Heart right ventricle (tissue), 16 donors: ENCODE data around the gene TENM4. TPM values are rescaled to one million over a fixed set of nuclear protein-coding genes. Genes with fewer than 3 reads are reported as not detected.

Experiments
- ATAC-seq, 8 donors: fragments of 200-7000 bp; cut with Tn5 transposase; one replicate each; pipeline ENCODE4 v1.9.1; 2020; ENCODE audit warnings: mild to moderate bottlenecking in 8 of 8, moderate library complexity in 8 of 8, moderate number of reproducible peaks in 1 of 8
- DNase-seq, 2 donors: peaks; one replicate each; pipeline ENCODE4 v3.0.0-alpha.2; 2020
- H3K27ac ChIP-seq, 10 donors: fragments of 200-600 bp; sonication (generic) in 2 of 10; one replicate each; pipeline versions ENCODE4 v1.5.0 to v1.8.0; 2020 to 2022; ENCODE audit warnings: mild to moderate bottlenecking in 3 of 10
- H3K27me3 ChIP-seq, 7 donors: fragments of 200-600 bp; one replicate each; pipeline ENCODE4 v1.8.0; 2021 to 2022; ENCODE audit warnings: mild to moderate bottlenecking in 2 of 7
- H3K36me3 ChIP-seq, 9 donors: fragments of 200-600 bp; sonication (generic) in 1 of 9; one replicate each; pipeline versions ENCODE4 v1.5.0 to v1.8.0; 2020 to 2022; ENCODE audit warnings: mild to moderate bottlenecking in 2 of 9
- H3K4me1 ChIP-seq, 9 donors: fragments of 200-600 bp; sonication (generic) in 1 of 9; one replicate each; pipeline versions ENCODE4 v1.5.0 to v1.8.0; 2020 to 2022; ENCODE audit warnings: mild to moderate bottlenecking in 4 of 9
- H3K4me3 ChIP-seq, 10 donors: fragments of 200-600 bp; sonication (generic) in 2 of 10; one replicate each; pipeline versions ENCODE4 v1.5.0 to v1.8.0; 2020 to 2022; ENCODE audit warnings: mild to moderate bottlenecking in 7 of 10, moderate library complexity in 2 of 10
- H3K9me3 ChIP-seq, 11 donors: fragments of 200-600 bp in 10 of 11; sonication (generic) in 2 of 11; one replicate each; pipeline versions ENCODE4 v1.5.0 to v1.8.0; 2013 to 2022; ENCODE audit warnings: mild to moderate bottlenecking in 2 of 11, control low read depth in 1 of 11, moderate library complexity in 1 of 11
- WGBS, 2 donors: extraction: QIAGEN DNeasy Blood & Tissue Kit; methylation state at CpG; one replicate each; pipeline ENCODE4 v1.1.7; 2013; ENCODE audit warnings: inconsistent platforms in 1 of 2; 5-methylcytosine and 5-hydroxymethylcytosine counted together
- intact Hi-C, 10 donors: fragments of 100-400 bp; cut with DNase I; formaldehyde crosslinking; loops; one replicate each; pipeline versions ENCODE4 v1.11.1 to v1.14.2; 2022
- polyA plus RNA-seq, 2 donors: library from polyadenylated mRNA; stranded (reverse); fragments of 200-250 nt; gene quantifications; one replicate each; pipeline ENCODE4 v1.2.3, GENCODE V29; 2013
- total RNA-seq, 10 donors: library from RNA; stranded (reverse); fragmentation: NEBNext Ultra II Directional in 3 of 10; extraction: Animal tissue kit (Norgen Biotek cat#: 25700) in 3 of 10; gene quantifications; one replicate each; pipeline versions ENCODE4 v1.2.1 to v1.2.4, GENCODE V29; 2021 to 2023
- TF ChIP-seq, protein P1 (sequence below), 9 donors: fragments of 200-600 bp; sonication (generic) in 2 of 9; IDR thresholded peaks; one replicate each; pipeline versions ENCODE4 v1.5.0 to v1.8.0; 2021 to 2022; ENCODE audit warnings: antibody characterized with exemption in 9 of 9, mild to moderate bottlenecking in 5 of 9, moderate library complexity in 1 of 9
- donor health status: Arrhythmogenic right ventricular cardiomyopathy.
- donor health status: ischemic (EF 13 %, LVEDD 7.1; RV severe dilation, severe dysfunction).
- donor health status: healthy with polysubstance abuse.
- donor health status: DM: no; HTN: yes; CAD: no.
- donor health status: DM: no; HTN: no; CAD: no.
- donor health status: ischemic (EF 25% LVEDD 6.9; RV normal size, moderate dysfunction).
- donor health status: ischemic (EF 25% LVEDD 5.7; RV mildly dilated, moderate dysfunction).
- donor health status: healthy.
- donor health status: DM: yes; HTN: yes; CAD: no.
- donor health status: Ischemic cardiomyopathy.
- donor health status: ischemic (EF 35%, LVEDD 5.7; RV mildly dilated, moderate dysfunction).
- donor health status: nonischemic (EF 11% LVEDD 7.7; RV severe dilation, severe dysfunction).
- donor health status: DM: yes; HTN: yes; CAD: no.
- donor health status: PGD.
- donor health status: ischemic (EF 29% LVEDD 5.4; RV normal size, mild dysfunction).
- donor health status: nonischemic (EF 23%, LVEDD 6.1; RV moderate dilation, normal function).

TENM4 gene
- total and polyA plus RNA-seq, 12 donors, result 0.10 to 3.6 (median 0.91) TPM

GRCh38 chr11:79264284-79264683, 176.5 kb downstream of the TENM4 start:
- Histone ChIP-seq H3K9me3 (no peaks in the 10 kb centered on the region), H3K4me1 (peaks cover 0 to 6% (median 0%) of the 10 kb centered on the region in 9 donors), H3K4me3 (no peak overlapping the region), H3K27me3 (no peaks in the 10 kb centered on the region), H3K27ac (no peak overlapping the region), H3K36me3 (no peaks in the 10 kb centered on the region)
- WGBS, 2 donors, result 83 to 91% methylated on average over 6 of the region's 6 CpGs
- TF ChIP-seq, protein P1, sequence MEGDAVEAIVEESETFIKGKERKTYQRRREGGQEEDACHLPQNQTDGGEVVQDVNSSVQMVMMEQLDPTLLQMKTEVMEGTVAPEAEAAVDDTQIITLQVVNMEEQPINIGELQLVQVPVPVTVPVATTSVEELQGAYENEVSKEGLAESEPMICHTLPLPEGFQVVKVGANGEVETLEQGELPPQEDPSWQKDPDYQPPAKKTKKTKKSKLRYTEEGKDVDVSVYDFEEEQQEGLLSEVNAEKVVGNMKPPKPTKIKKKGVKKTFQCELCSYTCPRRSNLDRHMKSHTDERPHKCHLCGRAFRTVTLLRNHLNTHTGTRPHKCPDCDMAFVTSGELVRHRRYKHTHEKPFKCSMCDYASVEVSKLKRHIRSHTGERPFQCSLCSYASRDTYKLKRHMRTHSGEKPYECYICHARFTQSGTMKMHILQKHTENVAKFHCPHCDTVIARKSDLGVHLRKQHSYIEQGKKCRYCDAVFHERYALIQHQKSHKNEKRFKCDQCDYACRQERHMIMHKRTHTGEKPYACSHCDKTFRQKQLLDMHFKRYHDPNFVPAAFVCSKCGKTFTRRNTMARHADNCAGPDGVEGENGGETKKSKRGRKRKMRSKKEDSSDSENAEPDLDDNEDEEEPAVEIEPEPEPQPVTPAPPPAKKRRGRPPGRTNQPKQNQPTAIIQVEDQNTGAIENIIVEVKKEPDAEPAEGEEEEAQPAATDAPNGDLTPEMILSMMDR (IDR thresholded peaks at IDR 0.05), result no peak
- intact Hi-C loops, result no loop called here
- DNase-seq (no peak), ATAC-seq (no peak)

GRCh38 chr11:79263001-79263400, 177.8 kb downstream of the TENM4 start:
- H3K36me3 ChIP-seq, result no peaks in the 10 kb centered on the region
- no peak overlapping the region for H3K4me3 ChIP-seq
- H3K27me3 ChIP-seq, result no peaks in the 10 kb centered on the region
- WGBS, 2 donors, result 53 to 58% methylated on average over 7 of the region's 7 CpGs
- peak overlapping the region in 5 of 10 donors; percentile 30 to 52 (median 46) for H3K27ac ChIP-seq
- ATAC-seq (peak; percentile 76 to 87 (median 84)), DNase-seq (peak; percentile 55 to 57)
- no peaks in the 10 kb centered on the region for H3K9me3 ChIP-seq
- intact Hi-C loops, result no loop called here
- TF ChIP-seq, protein P1 (IDR thresholded peaks at IDR 0.05), result no peak
- peaks cover 0 to 6% (median 0%) of the 10 kb centered on the region in 9 donors for H3K4me1 ChIP-seq

GRCh38 chr11:79262221-79262620, 178.6 kb downstream of the TENM4 start:
- 49 to 56% methylated on average over 4 of the region's 4 CpGs for WGBS, 2 donors
- Histone ChIP-seq H3K27me3 (no peaks in the 10 kb centered on the region), H3K36me3 (no peaks in the 10 kb centered on the region), H3K27ac (peak overlapping the region in 7 of 10 donors; percentile 21 to 58 (median 46)), H3K4me3 (no peak overlapping the region), H3K4me1 (peaks cover 0 to 6% (median 0%) of the 10 kb centered on the region in 9 donors), H3K9me3 (no peaks in the 10 kb centered on the region)
- intact Hi-C loops, result no loop called here
- peak in 7 of 8 donors; percentile 66 to 86 (median 72) for ATAC-seq
- TF ChIP-seq, protein P1 (IDR thresholded peaks at IDR 0.05), result no peak
- DNase-seq, result no peak

DNA sequence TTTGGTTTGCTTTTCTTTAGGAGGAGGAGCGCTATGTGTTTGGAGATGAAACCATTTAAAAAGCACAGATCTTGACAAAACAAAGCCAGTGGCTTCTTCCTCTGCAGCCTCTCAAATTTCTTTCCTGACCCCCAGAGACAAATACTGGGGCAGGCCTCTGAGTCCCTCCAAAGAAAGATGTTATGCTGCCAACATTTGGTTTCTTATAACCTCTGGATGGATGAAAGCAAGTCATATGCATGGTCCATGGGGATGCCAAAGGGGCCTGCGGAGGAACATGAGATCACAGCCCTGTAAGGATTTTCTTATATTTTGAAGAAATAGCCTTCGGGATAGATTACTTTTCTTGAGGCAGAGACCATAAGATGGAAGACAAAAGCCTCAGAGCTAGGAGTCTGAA, 179.1 kb downstream of the TENM4 start:
- intact Hi-C loops, result no loop called here
- no peak for ATAC-seq
- DNase-seq, result no peak
- Histone ChIP-seq H3K9me3 (no peaks in the 10 kb centered on the region), H3K4me3 (no peak overlapping the region), H3K27me3 (no peaks in the 10 kb centered on the region), H3K27ac (peak overlapping the region in 3 of 10 donors; percentile 9 to 58 (median 46)), H3K4me1 (peaks cover 0 to 6% (median 0%) of the 10 kb centered on the region in 9 donors), H3K36me3 (no peaks in the 10 kb centered on the region)
- TF ChIP-seq, protein P1 (IDR thresholded peaks at IDR 0.05), result no peak
- WGBS, 2 donors, result 86 to 93% methylated on average over 3 of the region's 3 CpGs
